ENCODE measurements around the gene DHRS13. TPM values are rescaled to one million over a fixed set of nuclear protein-coding genes. Genes with fewer than 3 reads are reported as not detected.

Gene DHRS13
- total RNA-seq, 1 donor from 2014 or later: 11.8 TPM

MicroRNA genes within 50 kb of the gene (microRNA counts, 767-probe panel; counts per million panel counts)
- microRNA hsa-miR-144-3p (3,915 to 3,921 counts per million in 2 donors), microRNA hsa-miR-451a (5,913 to 6,298 counts per million in 2 donors)

Small RNA genes lying within 50 kb of the gene (microRNA-seq; reads per million reads assigned to microRNA genes)
- not detected for gene MIR451B (ENCODE audit: borderline number of aligned reads, borderline replicate concordance)

Other genes with a start within 250 kb of the DHRS13 start
- 33.1 TPM for gene SDF2, start 241.2 kb downstream of the DHRS13 start, total RNA-seq
- 89.6 TPM for gene SUPT6H, start 240.9 kb downstream of the DHRS13 start, total RNA-seq
- 1.5 TPM for gene PROCA1, start 191.2 kb downstream of the DHRS13 start, total RNA-seq
- 195 TPM for gene RAB34, start 185.2 kb downstream of the DHRS13 start, total RNA-seq
- 600 TPM for gene RPL23A, start 183.1 kb downstream of the DHRS13 start, total RNA-seq
- 2.9 TPM for gene TLCD1, start 176.8 kb downstream of the DHRS13 start, total RNA-seq
- 0.98 TPM for gene NEK8, start 174.3 kb downstream of the DHRS13 start, total RNA-seq
- gene TRAF4, start 159.1 kb downstream of the DHRS13 start, total RNA-seq: 26.5 TPM
- gene FAM222B, start 60.3 kb downstream of the DHRS13 start, total RNA-seq: 14.2 TPM
- 44.9 TPM for gene ERAL1, start 48.1 kb downstream of the DHRS13 start, total RNA-seq
- 56.2 TPM for gene FLOT2, start 5.3 kb downstream of the DHRS13 start, total RNA-seq
- gene PHF12, start 48.4 kb upstream of the DHRS13 start, total RNA-seq: 54.5 TPM
- not detected for gene SEZ6, start 103.0 kb upstream of the DHRS13 start, total RNA-seq
- gene PIPOX, start 140.1 kb upstream of the DHRS13 start, total RNA-seq: 1.7 TPM

Data from vagina (tissue), 2 donors.